GM18519 (cell line): Measurements from ENCODE around the gene CUBN.

Source experiments
- ATAC-seq: cut with Tn5 transposase; IDR thresholded peaks from one replicate; pipeline ENCODE4 v1.9.1; 2021; ENCODE audit warnings: mild to moderate bottlenecking, moderate library complexity; ENCODE audit not compliant: unreplicated experiment, low FRiP score

The CUBN gene

DNA sequence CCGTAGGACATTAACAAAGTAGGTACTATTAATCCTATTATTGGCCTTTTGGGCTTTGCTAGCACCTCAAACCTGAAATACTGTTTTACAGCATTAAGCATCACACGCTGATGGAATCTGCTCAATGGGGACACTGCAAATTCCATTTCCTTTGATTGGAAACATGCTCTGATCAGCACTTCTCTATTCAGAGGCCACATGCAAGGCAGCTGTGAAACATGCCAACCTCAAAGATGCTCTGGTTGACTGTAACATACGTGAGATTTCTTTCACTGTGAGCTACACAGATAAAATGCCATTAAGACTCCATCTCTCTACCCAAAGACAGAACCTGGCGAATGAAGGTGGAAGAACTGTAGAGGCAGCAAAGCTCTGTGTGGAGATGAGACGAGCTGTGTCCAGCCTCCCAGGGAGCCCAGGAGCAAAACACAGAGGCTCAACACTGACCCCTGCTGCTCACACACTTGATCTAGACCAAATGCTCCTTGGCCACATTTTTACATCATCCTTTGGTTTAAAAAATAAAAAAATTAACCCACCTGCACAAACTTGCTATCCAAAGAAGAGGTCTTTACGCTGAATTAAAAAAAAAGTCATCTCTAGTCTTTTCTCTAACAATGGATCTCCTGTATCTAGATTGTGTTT is 320.4 kb downstream of the CUBN start:
- ATAC-seq: peak; percentile 84

DNA sequence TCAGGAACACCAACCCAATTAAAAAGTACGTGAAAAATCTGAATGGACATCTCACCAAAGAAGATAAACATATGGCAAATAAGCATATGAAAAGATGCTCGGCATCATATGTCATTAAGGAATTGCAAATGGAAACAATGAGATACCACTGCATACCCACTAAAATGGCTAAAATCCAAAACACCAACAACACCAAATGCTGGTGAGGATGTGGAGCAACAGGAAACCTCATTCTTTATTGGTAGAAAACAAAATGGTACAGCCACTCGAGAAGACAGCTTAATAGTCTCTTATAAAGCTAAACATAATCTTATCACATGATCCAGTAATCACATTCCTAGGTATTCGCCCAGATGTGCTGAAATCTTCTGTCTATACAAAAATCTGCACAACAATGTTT is 325.5 kb downstream of the CUBN start:
- ATAC-seq: no peak

GRCh38 chr10:16803464-16803863 is 326.1 kb downstream of the CUBN start:
- no peak for ATAC-seq

GRCh38 chr10:16799621-16800020 is 330.0 kb downstream of the CUBN start:
- ATAC-seq: peak; percentile 54

- no peak for ATAC-seq
Measured at GRCh38 chr10:16798571-16798970, 331.0 kb downstream of the CUBN start.

DNA sequence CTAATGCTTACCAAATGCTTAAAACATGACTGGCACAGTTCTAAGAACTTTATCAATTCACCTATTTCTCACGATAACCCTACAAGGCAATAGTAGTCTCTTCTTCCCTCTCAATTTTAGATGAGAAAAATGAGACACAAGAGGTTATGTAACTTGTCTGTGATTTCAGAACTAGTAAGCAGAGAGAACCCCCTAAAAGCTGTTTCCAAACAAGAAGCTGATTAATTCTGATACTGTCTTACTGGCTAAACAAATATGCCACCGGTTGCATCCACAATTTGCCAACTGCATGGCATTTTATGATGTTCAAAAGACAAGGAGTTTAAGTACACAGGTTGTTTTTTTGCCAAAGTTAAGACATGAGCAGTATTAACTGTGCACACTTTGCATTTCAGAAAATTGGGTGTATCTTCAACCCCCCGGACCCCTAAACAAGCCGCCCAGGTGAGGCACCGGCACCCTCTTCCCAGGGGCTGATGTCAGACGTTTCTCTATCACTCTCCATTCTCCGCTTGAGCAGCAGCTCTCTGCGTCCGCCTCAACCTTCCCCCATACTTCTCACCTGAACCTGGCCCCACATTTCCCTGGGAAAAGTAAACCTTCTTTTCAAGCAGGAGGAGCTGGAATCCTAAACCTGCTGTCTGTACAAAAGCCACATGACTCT is 334.1 kb downstream of the CUBN start:
- no peak for ATAC-seq

DNA sequence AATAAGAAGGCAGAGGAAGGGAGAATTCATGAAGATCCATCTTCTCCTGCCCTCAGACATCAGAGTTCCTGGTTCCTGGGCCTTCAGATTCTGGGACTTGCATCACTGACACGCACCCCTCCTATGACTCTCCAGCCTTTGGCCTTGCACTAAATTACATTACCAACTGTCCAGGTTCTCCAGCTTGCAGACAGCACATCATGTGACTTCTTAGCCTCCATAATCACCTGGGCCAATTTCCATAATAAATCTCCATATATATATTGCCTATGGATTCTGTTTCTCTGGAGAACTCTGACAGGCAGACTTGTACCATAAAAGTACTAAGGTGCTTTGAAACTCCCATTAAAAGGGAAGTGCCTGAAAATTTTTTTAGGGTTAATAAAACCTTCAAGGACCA is 335.6 kb downstream of the CUBN start:
- ATAC-seq: no peak

DNA sequence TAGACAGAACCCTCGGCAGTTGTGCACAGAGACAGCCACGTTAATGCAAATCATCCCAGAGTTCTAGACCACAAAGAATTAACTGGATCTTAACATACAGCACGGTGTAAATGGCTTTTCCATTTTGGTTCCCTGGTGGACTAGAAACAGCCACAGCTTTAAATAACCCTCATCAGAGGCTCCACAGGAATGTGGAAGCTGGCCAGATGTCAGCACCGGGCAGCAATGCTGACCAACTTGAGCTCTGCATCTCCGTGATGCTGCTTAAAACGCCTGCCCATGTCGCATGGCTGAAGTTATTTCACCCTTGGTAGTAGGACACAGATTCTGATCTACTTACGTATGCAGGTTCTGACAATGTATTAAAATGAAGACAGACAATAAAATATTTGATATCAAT is 336.9 kb downstream of the CUBN start:
- ATAC-seq: no peak

DNA sequence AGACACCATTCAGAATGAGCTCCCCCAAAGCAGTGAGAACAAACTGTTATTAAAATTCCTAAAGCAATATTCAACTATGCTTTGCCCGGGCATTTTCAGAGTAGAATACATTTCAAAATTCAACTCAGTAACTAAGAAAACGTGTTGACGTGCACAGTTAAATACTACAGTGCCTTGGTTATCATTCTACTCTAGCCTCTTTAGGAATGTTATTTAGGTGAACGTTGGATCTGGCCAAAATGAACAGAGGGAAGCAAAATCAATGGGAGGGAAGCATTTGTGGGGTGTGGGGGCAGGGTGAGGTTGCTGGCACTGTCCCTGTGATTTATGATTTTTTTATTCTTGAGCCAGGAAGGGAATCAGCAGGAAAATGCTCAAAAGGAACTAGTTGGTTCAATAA is 339.8 kb downstream of the CUBN start:
- no peak for ATAC-seq

DNA sequence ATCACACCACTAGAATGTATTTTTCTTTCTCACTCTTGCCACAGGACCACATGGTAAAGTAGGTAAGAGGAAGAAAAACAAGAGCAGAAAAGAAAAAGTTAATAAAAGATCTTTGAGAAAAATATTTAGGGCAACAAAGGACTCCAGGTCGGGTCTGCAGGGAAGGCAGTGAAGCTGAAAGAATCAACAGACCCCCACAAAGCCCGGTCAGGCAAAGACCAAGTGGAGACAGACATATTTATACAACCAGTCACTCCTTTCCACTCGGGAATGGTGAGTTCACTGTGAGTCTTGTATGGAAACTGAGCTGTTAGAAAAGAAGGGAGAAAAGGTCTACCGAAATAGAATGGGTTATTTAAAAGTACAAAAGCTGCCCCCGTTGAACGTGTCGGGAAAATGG is 340.4 kb downstream of the CUBN start:
- no peak for ATAC-seq

DNA sequence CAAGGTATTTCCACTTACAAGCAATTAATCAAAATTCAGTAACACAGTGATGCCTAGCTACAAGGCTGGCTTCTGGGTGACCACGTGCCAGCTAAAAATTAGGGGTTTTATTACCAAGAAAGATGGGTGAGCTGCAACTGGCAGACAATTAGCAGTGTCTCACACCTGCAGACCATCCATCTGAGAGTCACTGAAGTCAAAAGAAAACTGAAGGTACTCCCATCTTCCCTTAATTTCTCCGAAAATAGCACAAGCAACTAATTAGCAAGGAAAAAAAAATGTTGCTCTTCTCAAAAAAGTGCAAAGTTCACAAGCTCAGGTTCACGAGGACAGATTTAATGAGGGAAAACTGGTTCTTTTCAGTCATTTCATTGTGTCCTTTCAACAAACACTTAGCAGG is 340.8 kb downstream of the CUBN start:
- no peak for ATAC-seq

DNA sequence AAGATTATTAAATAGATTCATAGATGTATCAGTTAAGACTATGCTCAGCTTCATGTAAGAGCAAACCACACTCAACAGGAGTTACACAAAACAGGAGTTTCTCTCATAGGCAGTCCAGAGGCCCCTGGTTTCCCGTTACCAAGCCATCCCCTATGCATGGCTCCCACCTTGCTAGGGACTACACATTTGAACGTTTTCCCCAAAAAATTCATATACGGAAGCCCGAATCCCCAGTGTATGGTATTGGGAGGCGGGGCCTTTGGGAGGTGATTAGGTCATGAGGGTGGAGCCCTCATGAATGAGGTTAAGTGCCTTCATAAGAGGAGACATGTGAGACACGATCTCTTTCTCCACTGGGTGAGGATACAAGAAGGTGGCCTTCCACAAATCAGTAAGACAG is 341.5 kb downstream of the CUBN start:
- no peak for ATAC-seq

DNA sequence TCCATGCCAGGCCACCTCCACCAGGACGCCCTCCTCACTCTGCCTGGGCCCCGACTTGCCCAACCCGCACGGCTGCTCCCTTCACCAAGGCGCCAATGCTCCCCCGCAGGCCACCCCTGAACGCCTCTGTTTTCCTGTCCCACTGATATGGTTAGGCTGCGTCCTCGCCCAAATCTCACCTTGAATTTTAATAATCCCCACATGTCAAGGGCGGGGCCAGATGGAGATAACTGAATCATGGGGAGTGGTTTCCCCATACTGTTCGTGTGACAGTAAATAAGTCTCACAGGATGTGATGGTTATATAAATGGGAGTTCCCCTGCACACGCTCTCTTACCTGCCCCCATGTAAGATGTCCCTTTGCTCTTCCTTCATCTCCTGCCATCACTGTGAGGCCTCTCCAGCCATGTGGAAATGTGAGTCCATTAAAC is 342.2 kb downstream of the CUBN start:
- no peak for ATAC-seq

DNA sequence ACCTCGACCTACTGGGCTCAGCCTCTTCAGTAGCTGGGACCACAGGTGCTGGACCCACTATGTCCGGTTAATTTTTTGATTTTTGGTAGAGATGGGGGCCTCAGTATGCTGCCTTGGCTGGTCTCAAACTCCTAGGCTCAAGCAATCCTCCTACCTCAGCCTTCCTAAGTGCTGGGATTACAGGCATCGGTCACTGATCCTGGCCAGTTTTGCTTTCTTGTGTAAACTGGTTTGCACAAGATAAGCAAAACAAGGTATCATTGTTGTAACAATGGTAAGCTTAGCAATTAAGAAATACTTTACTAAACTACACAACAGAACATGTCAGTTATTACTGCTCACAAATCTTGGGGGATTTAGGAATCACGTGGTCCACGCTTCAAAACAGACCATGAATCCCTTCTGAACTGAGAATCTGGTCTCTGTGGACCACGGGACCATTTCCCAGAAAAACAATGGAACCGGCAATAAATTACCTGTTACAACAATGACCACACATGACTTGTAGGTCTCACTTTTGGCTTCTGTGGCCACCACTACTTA is 349.2 kb downstream of the CUBN start:
- no peak for ATAC-seq

- peak; percentile 58 for ATAC-seq
Measured at GRCh38 chr10:16779384-16779915, 350.2 kb downstream of the CUBN start.

DNA sequence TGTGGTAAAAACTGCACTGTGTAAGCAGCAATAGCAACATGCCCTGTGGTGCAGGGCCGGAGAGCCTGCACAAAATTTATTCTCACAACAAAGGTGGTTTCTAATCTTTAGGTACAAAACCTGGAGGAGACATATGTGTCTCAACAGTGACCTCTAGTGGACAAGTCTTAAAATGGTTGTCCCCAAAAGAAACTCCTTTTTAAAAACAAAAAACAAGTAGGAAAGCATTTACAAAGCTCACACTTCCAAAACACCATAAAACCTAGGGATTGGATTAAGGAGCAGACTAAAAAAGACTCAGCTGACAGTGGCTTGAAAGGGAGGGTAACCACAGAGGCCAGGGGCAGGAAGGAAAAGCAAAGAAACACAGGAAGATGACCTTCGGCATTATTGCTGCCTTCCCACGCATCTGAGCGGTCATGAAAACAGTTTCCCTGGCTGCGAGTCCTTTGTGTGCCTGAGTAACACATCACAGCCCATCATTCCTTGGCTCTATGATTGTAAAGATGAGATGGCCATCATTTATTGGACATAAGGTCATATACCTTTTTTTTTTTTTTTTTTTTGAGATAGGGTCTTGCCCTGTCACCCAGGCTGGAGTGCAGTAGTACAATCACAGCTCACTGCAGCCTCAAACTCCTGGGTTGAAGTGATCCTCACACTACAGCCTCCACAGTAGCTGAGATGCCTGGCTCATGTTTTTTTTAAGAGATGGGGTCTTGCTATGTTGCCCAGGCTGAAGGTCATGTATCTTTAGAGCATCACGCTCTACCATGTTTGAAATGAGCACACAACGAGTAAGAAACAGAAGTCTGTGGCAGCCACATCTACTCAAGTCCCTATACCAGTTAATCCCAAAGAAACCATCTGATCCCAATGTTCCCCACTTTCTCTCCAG is 351.9 kb downstream of the CUBN start:
- peak; percentile 36 for ATAC-seq

DNA sequence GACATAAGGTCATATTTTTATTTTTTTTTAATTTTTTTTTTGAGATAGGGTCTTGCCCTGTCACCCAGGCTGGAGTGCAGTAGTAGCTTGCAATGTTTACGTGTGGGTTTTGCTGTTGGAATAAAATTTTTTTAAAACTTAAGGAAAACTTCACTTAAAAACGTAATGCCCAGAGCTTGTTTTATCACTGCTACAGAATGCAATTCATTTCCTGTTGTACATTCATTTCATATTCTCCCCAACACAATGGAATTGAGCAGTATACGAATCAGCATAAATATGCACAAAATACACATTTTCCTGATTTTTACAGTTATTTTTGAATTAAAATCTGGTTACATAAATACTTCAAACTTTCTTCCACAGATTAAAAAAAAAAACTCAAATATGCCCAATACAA is 352.7 kb downstream of the CUBN start:
- no peak for ATAC-seq
